GM12874 (cell line): ENCODE results near the gene CALR3.

ENCODE experiments used
- CTCF ChIP-seq: IDR thresholded peaks from 2 replicates; pipeline ENCODE4 v1.5.1; 2011; ENCODE audit warnings: low read depth, mild to moderate bottlenecking, control low read depth, low read length, moderate library complexity; ENCODE audit not compliant: insufficient read depth

The CALR3 gene

GRCh38 chr19:16495982-16496612 is at the start of gene CALR3, which contains the start of gene C19orf44:
Gene CALR3, minus strand, starts transcription at chr19:16496167. Its CDS starts 38 bp downstream, at chr19:16496129.
Gene C19orf44, plus strand, starts transcription at chr19:16496394. Its CDS starts 4,399 bp downstream, at chr19:16500793.
- no peak for TF ChIP-seq CTCF

- no peak for TF ChIP-seq CTCF
These were observed 48.7 kb upstream of the CALR3 start for GRCh38 chr19:16544473-16545231.

DNA sequence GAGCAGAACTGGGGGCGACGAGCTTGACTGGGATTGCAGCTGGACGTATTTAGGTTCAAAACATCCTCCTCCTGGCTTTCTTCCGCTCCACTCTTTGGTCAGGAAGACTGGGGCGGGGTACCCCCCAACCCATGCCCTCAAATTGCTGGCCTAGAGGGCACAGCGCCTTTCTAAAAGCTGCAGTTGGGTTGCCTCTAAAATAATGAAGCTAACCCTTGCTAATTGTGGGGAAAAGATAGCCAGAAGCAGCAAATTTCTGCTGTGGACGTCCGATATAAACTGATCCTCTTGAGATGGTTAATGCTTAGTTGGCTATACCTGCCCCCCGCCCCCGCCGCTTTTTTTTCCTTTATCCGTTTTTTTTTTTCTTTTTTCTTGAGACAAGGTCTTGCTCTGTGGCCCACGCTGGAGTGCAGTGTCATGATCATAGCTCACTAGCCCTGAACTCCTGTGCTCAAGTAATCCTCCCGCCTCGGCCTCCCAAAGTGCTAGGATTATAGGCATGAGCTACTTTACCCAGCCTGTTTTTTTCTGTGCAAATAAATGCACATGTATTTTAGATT is 47.0 kb upstream of the CALR3 start:
- TF ChIP-seq CTCF = no peak

DNA sequence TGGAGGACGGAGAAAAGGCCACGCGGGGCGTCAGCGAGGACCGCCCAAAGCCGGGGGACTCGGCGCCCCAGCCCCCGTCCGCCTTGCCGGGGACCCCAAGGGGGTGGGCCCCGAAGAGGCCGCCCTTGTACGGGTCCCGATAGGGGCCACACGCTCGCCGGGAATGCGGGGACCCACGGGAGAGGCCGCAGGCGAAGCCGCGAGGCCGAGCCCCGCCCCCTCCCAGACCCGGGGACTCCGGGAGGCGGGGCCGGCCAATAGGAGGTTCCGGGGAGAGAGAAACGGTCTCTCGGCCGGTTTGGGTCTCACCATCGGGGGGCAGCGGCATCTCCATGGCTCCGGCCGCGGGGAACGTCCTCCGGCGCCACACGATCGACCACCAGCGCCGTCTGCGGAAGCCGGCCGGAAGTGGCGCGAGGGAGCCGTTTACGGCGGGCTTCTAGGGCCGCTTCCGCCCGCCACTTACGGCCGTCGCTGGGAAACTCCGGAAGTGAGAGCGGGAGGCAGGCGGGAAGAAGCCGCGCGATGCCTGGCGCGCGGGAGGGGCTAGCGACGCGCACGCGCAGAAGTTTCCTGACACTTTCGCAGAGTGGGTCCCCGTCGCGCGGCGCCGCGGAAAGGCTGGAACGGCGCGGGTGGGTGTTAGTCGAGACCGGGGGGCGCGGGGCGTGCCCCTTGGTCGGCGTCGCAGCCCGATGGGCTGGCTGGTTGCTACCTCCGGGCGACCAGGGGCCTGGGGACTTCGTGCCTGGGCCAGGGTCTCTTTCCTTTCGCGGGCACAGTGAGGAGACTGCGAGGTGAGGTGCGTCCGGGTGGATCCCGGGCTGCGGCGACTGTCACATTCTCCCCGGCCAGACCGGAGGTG is 46.3 kb upstream of the CALR3 start, which contains the start of gene CHERP:
Gene CHERP, minus strand, starts transcription at position 393 of the 865 bp plus-strand sequence. Its CDS starts 59 bp downstream, at position 334.
- TF ChIP-seq CTCF = no peak

DNA sequence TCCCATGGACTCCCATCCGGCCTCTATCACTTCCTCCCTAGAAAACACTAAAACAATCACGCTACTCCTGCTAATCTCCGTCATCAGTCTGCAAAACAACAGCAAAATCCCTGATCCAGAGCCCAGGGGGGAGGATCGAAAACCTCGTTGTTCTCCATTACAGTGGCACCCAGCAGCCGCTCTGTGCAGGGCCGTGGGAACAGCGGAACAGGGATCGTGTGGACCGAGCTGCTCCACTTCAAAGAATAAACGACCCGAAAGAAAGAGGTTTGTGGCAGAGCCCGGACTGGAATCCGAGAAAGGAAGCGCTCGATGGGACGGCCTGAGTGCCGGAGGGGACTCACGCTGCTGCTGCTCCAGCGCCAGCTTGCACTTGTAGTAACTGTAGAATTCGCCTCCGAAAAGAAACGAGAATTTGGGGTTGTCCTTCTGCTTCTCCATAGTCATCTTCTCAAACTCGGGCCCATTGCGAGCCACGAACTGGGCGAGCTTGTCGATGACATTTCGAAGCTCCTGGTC is 45.6 kb upstream of the CALR3 start:
- no peak for TF ChIP-seq CTCF

- TF ChIP-seq CTCF = no peak
These were observed 45.0 kb upstream of the CALR3 start for GRCh38 chr19:16540948-16541347.
